HG02981 (cell line): Measurements from ENCODE around the gene CXCL1.

ENCODE experiments used
- ATAC-seq: cut with Tn5 transposase; IDR thresholded peaks from one replicate; pipeline ENCODE4 v1.9.1; 2021; ENCODE audit warnings: mild to moderate bottlenecking, moderate library complexity; ENCODE audit not compliant: unreplicated experiment

Gene CXCL1

DNA sequence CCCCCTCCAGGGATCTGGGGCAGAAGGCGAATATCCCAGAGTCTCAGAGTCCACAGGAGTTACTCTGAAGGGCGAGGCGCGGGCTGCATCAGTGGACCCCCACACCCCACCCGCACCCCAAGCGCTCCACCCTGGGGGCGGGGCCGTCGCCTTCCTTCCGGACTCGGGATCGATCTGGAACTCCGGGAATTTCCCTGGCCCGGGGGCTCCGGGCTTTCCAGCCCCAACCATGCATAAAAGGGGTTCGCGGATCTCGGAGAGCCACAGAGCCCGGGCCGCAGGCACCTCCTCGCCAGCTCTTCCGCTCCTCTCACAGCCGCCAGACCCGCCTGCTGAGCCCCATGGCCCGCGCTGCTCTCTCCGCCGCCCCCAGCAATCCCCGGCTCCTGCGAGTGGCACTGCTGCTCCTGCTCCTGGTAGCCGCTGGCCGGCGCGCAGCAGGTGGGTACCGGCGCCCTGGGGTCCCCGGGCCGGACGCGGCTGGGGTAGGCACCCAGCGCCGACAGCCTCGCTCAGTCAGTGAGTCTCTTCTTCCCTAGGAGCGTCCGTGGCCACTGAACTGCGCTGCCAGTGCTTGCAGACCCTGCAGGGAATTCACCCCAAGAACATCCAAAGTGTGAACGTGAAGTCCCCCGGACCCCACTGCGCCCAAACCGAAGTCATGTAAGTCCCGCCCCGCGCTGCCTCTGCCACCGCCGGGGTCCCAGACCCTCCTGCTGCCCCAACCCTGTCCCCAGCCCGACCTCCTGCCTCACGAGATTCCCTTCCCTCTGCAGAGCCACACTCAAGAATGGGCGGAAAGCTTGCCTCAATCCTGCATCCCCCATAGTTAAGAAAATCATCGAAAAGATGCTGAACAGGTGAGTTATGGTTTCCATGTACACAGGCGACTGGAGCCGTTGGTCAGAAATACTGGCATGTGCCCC, at the start of gene CXCL1:
TSS of gene CXCL1 (plus strand) at position 264 of the 926 bp plus-strand sequence. CDS start at position 342, 78 bp downstream.
- ATAC-seq = no peak

DNA sequence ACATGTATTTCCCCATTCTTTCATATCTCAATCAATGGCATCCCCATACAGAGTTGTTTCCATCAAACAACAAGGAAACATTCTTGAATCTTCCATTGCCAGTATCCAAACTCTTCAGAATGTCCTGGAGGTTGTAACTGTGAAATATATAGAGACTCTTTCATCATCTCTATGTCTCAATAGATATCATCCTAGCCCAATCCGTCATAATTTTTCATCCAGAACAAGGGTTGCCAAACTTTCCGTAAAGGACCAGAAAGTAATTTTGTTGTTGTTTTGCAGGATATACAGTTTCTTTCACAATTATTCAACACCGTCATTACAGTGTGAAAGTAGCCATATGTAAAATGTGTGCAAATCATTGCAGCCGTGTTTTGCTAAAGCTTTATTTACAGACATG, 47.9 kb upstream of the CXCL1 start:
- ATAC-seq = no peak

DNA sequence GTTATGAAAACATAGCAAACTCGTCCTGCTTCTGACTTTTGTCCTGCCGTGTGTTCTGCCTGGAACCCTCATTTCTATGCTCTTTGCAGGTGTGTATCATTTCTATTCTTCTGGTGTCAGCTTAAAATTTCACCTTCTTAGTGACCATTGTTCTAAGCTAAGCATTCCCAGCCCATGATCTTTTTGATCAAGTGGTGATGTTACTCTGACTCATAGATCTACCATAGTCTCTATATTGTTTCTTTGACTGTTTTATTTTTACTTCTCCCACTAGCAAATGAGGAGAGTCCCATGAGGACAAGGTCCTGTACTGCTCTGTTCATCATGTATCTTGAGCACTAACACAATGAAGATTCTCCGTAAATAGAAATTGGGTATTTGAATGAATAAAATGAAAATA, 46.8 kb upstream of the CXCL1 start:
- ATAC-seq = no peak

DNA sequence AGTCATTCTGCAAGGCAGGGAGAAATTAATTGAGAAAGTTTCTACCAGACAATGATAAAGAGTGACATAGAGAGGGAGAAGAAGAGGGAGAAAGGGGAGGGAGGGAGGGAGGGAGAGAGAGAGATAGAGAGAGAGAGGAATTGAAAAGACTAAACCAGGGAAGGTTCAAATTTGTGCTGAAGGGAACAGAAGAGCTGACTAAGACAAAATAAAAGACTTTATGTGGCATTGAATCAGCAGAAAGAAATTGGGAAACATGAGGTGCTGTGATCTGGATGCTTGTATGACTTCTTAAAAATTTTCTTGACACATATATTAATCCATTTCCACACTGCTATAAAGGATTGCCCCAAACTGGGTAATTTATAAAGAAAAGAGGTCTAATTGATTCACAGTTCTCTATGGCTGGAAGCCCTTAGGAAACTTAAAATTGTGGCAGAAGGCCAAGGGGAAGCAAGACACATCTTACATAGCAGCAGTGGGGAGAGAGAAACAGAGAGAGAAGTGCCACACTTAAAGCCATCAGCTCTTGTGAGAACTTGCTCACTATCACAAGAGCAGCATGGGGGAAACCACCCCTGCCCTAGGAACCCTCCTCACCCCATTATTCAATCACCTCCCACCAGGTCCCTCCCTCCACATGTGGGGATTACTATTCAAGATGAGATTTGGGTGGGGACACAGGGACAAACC, 46.2 kb upstream of the CXCL1 start:
- no peak for ATAC-seq

DNA sequence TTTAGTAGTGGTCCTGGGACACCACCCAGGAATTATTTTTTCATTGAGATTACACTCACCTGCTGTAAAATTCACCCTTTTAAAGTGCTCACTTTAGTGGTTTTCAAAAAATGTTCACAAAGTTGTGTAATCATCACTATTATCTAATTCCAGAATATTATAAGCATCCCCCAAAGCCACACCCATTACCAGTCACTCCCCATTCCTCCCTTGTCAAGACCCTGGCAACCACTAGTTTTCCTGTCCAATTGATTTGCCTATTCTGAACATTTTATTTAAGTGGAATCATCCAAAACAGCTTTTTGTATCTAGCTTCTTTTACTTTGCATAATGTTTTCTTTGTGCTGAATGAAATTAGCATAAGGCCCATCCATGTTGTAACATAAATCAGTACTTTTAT, 45.4 kb upstream of the CXCL1 start:
- ATAC-seq = no peak

DNA sequence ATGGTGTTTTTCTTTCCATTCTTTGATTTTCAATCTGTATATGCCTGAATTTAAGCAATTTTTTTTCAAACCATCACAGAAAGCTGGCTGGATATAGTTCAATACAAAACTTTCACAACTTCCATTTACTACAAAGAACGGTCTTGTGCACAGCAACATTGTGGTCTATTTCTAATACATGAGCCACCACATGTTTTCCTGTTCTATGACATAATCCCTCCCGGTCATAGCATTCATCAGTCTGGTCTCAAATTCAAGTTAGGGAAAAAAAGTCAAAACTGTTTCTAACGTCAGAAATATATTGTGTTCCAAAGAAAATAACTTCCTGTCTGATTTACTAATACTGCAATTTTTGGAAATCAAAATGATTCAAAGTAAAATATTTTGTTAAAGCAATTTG, 40.2 kb upstream of the CXCL1 start:
- no peak for ATAC-seq

DNA sequence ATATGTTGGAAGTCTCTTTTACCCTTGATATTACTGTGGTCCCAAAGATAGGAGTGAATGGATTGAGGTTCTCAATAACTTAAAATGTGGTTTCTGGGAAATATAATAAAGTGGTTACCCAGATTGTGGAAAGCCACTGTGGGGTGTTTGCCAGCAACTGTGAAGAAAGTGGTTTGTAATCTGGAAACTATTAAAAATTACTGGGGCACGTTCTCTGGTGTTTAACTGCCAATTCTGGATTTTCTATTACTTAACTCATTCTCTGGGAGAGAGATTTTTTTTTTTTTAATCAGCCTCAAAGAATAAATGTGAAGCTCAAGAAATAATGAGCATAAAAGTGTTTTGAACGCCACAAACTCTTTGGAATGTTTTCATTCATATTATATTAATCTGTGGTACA, 37.6 kb upstream of the CXCL1 start:
- no peak for ATAC-seq

DNA sequence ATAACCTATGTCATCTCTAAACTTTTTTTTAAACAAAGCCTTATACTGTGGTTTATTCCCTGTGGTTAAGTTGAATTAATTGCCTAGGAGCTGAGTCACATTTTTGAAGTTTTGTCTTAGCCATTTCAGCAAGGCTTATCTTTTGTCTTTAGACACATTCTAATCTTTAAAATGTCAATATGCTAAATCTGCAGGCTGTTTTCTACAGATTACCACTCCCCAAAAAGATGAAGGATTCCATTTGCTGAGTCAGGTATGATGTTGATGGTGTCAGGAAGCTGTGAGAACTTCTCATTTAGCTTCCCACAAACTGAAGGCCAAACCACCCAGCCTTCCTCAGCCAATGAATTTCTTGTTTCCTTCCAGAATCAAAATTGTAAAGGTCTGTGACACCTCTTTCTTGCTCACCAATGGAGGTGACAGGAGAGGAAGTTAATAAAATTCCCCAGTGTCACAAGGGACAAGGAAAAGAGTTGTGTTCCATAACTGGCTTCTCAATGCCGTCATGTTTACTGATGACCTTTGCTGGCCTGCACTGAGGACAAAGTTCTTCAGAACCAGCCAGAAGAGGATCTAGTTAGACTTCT, 36.4 kb upstream of the CXCL1 start:
- ATAC-seq = no peak

DNA sequence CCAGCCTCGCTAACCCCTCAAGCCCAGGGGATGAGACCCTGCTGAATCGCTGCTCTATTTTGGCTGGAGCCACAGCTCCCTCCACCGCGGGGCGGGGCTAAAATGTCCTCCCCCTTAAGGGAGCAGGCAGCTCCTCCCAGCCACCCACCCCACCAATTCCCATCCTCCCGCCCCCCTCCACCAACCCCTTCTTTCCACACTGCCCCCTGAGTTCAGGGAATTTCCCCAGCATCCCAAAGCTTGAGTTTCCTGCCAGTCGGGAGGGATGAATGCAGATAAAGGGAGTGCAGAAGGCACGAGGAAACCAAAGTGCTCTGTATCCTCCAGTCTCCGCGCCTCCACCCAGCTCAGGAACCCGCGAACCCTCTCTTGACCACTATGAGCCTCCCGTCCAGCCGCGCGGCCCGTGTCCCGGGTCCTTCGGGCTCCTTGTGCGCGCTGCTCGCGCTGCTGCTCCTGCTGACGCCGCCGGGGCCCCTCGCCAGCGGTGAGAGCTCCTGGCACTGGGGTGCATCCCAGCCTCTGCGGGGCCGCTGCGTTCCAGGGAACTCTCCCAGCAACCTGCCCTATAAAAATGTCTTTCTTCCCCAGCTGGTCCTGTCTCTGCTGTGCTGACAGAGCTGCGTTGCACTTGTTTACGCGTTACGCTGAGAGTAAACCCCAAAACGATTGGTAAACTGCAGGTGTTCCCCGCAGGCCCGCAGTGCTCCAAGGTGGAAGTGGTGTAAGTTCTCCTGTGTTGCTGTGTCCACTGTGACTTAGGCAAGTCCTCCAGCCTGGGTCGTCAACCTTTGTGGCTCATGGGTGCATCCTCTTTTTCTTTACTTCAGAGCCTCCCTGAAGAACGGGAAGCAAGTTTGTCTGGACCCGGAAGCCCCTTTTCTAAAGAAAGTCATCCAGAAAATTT, 32.6 kb upstream of the CXCL1 start, which contains the start of gene CXCL6:
TSS of gene CXCL6 (plus strand) at position 306 of the 907 bp plus-strand sequence. CDS start at position 379, 73 bp downstream.
- no peak for ATAC-seq

DNA sequence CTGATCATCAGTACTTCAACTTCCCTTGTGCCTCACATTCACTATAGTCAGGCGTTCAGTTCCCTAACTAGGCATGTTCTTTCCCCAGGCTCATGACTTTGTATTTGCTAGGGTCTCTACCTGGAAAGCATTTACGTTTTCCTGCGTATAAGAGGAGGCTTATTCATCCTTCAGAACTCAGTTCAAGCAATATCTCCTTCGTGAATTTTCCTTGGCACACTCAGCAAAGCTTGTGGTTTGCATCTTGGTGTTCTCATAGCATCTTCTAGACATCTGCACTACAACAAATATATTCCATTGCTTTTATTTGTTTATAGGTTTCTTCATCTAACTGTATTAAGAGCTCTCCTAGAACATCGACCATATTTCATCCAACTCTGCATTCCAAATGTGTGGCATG, 30.1 kb upstream of the CXCL1 start:
- ATAC-seq = no peak

DNA sequence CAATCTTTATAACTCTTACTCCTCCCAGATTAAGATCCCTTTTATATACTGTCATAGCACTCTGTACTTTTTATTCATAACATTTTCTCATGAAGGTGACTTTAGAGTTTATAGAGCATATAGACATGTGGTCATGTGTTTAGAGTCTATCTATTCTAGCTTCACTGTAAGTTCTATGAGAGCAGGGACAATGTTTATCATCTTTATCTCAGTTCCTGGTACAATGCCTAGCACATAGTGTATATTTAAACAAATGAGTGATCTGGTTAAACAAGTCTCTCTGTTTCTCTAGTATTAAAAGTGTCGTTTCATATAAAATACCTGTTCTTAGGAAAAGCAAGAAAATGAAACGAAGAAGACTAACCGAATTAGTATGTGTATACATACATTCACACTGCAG, 29.5 kb upstream of the CXCL1 start:
- no peak for ATAC-seq

DNA sequence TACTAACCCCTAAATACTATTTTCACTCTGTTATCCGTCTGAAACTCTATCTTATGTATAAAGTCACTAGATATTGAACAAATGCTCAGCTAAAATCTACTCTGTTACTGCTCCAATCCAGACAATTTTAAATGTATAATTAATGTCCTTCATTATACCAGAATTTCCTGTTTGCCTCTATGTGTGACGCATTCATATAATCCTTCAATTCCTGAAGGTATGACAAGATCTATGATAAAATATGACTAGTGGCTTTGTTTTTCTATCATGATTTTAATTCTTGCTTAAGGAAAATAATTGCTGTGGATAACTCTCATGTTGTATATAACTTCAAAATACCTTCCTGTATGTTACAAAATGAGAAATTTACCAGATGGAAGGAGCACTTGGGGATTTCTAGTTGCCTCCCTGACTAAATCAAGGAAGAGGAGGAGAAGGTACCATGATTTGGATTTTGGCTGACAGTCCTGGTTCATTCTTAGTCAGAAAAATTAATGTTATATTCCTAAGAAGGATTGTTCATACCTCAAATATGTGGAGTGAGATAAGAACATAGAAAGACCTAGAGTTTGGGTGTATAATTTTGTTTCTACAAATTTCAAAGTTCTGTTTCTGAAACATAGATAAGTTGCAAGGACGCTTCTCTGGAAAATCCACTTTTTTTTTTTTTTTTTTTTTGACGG, 27.8 kb upstream of the CXCL1 start:
- no peak for ATAC-seq

DNA sequence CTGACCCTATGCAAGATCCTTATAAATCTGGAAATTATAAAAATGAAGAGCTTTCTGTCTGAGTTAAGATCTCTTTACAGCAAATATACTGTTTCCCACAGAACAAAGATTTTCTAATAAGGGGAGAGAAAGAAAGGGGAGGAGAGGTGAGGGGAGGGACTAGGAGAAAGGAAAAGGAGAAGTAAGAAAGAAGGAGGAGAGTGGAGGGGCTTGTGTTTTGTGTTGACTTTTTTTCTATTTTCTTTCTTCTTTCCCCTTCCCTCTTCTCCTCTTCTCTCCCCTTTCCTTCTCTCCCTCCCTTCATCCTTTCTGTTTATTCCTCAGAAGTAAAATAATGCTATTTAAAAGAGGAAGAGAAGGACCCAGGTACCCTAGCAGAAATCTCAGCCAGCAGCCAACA, 26.5 kb upstream of the CXCL1 start:
- ATAC-seq = no peak

DNA sequence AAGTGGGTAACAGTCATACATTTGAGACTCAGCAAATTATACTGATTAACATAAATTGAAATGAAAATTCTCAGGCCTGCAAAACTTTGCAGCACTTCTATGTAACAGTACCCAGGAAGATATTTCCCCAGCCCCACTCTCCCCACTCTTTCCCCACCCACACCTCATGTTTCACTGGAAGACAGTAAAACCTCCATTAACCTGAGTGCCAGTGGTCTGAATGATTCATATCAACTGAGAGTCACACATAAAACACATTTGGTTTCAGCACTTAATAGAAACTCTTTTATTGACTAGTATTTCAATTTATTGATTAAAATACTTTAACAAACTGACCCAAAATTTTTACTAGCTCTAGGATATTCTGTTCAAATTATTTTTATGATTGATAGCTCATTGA, 25.8 kb upstream of the CXCL1 start:
- ATAC-seq = no peak

DNA sequence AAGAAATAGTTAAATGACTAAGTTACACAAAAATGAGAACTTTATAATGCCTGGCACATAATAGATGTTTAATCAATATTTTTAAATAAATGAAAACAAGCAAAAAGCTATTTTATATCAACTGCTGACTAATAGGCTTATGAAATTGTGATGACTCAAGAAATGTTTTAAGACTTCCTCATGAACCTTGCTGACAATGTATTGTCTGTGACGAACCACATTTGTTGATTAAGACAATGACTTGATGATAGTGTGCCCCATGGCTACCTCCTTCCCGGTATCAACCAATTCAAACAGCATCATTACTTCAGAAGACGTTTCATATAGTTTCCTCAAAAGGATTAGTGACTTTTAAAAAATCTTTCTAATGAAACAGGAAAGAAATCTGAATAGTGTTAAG, 24.8 kb upstream of the CXCL1 start:
- no peak for ATAC-seq

DNA sequence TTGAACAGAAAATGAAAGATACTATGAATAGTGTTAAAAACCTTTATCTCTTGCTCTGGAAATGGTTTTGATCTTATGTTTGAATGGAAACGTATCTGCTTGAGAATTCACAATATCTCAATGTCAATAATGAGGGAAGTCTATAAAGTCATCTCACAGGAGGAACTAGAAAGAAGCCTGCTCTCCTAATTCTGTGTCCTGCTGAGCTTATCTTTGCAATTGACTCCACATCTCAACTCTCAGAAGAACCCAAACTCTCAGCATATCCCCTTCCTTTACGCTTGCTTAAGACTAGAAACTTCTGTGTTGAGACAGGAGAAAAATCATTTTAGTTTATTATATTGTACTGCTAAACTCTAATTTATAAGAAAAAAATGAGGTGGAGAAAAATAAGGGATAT, 24.4 kb upstream of the CXCL1 start:
- ATAC-seq = no peak

DNA sequence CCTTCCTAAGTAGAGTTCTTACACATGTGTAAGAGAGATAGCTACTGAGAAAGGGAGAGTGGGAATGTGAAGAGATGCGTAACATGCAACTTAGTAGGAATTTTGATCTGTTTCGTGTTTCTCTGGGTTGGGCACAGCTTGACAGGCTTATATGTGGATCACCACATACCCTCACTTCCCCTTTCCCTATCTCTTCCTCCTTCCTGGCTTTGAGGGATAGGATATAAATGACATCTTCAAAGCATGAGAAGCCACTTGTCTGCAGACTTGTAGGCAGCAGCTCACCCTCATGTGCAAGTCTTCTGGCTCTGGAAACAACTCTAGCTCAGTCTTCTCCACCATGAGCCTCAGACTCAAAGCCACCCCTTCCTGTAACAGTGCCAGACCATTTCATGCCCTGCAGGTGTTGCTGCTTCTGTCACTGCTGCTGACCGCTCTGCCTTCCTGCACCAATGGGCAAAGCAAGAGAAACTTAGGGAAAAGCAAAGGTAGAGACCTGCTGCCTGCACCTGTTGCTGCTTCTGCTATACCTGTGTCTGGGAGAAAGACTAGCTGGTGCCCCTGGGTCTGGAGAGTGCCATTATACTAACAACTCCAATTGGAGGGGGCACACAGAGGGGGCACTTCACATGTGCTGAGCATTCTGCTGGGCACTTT, 21.5 kb upstream of the CXCL1 start:
- no peak for ATAC-seq

DNA sequence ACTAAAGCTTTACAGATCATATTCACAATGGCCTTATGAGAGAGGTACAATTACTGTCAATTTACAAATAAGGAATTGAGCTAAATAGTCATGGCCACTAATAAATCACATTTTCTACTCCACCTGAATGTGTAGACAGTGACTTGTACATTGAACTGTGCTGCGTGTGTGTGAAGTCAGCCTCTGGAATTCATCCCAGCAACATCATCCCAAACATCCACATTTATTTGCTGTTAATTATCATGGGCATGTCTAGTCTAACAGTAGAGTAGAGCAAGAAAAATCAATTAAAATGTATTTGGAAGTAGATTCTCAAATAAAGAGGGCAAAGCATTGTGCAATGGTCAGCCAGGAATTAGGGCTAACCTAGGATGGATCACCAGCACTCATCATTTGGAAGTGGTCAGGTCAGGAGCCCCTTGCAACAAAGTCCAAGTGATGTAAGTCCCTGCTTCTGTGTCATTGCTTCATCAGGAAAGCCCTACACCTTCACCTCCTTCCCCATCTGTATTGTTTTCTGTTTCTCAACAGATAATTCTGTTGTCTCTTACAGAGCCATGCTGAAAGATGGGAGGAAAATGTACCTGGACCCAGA, 20.9 kb upstream of the CXCL1 start:
- ATAC-seq = no peak

DNA sequence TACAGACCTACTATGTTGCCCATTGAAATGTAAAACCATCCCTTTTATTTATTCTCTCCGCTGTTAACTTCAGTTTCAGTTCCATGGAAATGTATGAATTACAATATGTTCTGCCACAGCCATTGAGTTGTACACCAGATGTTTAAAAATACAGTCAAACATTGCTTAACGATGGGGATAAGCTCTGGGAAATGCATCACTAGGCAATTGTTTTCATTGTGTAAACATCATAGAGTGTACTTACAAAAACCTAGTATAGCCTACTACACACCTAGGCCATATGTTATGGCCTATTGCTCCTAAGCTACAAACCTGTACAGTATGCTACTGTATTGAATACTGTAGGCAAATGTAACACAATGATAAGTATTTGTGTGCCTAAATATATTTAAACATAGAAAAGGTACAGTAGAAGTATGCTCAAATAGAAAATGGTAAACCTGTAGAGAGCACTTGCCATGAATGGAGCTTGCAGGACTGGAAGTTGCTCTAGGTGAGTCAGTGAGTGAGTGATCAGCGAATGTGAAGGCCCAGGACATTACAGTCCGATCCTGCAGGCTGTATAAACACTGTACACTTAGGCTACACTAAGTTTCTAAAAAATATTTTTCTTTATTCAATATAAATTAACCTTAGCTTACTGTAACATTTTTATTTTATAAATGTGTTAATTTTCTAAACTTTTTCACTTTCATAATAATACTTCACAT, 18.8 kb upstream of the CXCL1 start:
- no peak for ATAC-seq
